GM12891 (cell line): Measurements from ENCODE around the gene ETV6.

Source experiments
- PAX5 ChIP-seq: IDR thresholded peaks from 2 replicates; pipeline ENCODE4 v1.6.1; 2011; ENCODE audit warnings: low read length, moderate library complexity, mild to moderate bottlenecking; ENCODE audit not compliant: insufficient read depth, severe bottlenecking
- POLR2A ChIP-seq: IDR thresholded peaks from 2 replicates; pipeline ENCODE4 v1.6.1; 2011; ENCODE audit warnings: low read depth, low read length, control low read depth
- POLR2AphosphoS5 ChIP-seq: IDR thresholded peaks from 2 replicates; pipeline ENCODE4 v1.6.1; 2011; ENCODE audit warnings: low read depth, low read length, control low read depth
- SPI1 ChIP-seq: IDR thresholded peaks from 2 replicates; pipeline ENCODE4 v1.6.1; 2011; ENCODE audit warnings: low read depth, low read length, control low read depth
- TAF1 ChIP-seq: IDR thresholded peaks from 2 replicates; pipeline ENCODE4 v1.6.1; 2011; ENCODE audit warnings: low read depth, low read length, control low read depth

GRCh38 chr12:11633968-11634367, 15.5 kb upstream of the ETV6 start:
- no peak for TF ChIP-seq PAX5
- no peak for TF ChIP-seq POLR2AphosphoS5
- TF ChIP-seq TAF1 = no peak
- no peak for TF ChIP-seq POLR2A
- TF ChIP-seq SPI1 = no peak
